ENCODE results near the gene VPS37C.

VPS37C gene

GRCh38 chr11:61080526-61080925, 80.7 kb downstream of the VPS37C start:
- no peak for TF ChIP-seq CTCF (IDR thresholded peaks at IDR 0.05; ENCODE audit: low read depth, low read length)
- no peak for DNase-seq (ENCODE audit: extremely low read depth, low read depth)
